NT2/D1 (cell line): ENCODE data around the gene CCDC63.
A peak's percentile ranks its signal among the peaks of the same experiment; 100 is the strongest.

Source experiments
- DNase-seq: peaks from one replicate; pipeline ENCODE4 v3.0.0-alpha.2; 2011; ENCODE audit warnings: low read depth, low spot score
- H3K27me3 ChIP-seq: 2 replicates; pipeline ENCODE4 v1.6.0; 2011; ENCODE audit warnings: mild to moderate bottlenecking; ENCODE audit not compliant: insufficient read length, insufficient read depth
- H3K36me3 ChIP-seq: 2 replicates; pipeline ENCODE4 v1.6.1; 2011; ENCODE audit warnings: mild to moderate bottlenecking, low read length, mixed read lengths; ENCODE audit not compliant: insufficient read depth, insufficient read length
- H3K4me1 ChIP-seq: 2 replicates; pipeline ENCODE4 v1.5.1; 2011; ENCODE audit not compliant: insufficient read depth, insufficient read length
- H3K4me3 ChIP-seq: 2 replicates; pipeline ENCODE4 v1.5.1; 2011; ENCODE audit warnings: low read depth; ENCODE audit not compliant: insufficient read length
- H3K9ac ChIP-seq: 2 replicates; pipeline ENCODE4 v1.6.0; 2011; ENCODE audit warnings: low read depth; ENCODE audit not compliant: insufficient read length
- H3K9me3 ChIP-seq: 2 replicates; pipeline ENCODE4 v1.5.1; 2011; ENCODE audit warnings: mild to moderate bottlenecking, low read length; ENCODE audit not compliant: insufficient read depth
- SUZ12 ChIP-seq: IDR thresholded peaks from 2 replicates; pipeline ENCODE4 v1.6.1; 2011; ENCODE audit not compliant: insufficient read length, insufficient read depth; ENCODE audit errors: extremely low read depth
- YY1 ChIP-seq: IDR thresholded peaks from 2 replicates; pipeline ENCODE4 v1.6.1; 2011; ENCODE audit not compliant: insufficient read length, insufficient read depth
- ZNF274 ChIP-seq: IDR thresholded peaks from 2 replicates; pipeline ENCODE4 v1.6.1; 2011; ENCODE audit warnings: mild to moderate bottlenecking, low read depth, low read length

The CCDC63 gene

GRCh38 chr12:110906083-110906482 is 59.3 kb downstream of the CCDC63 start:
- no peaks in the 10 kb centered on the region for H3K36me3 ChIP-seq
- H3K9ac ChIP-seq, result no peak overlapping the region
- TF ChIP-seq SUZ12, result no peak
- TF ChIP-seq ZNF274, result no peak
- TF ChIP-seq YY1, result no peak
- no peak for DNase-seq
- H3K4me1 ChIP-seq, result peaks cover 3% of the 10 kb centered on the region
- no peaks in the 10 kb centered on the region for H3K9me3 ChIP-seq
- no peaks in the 10 kb centered on the region for H3K27me3 ChIP-seq
- H3K4me3 ChIP-seq, result no peak overlapping the region

GRCh38 chr12:110906516-110906915 is 59.7 kb downstream of the CCDC63 start:
- Histone ChIP-seq H3K4me3 (no peak overlapping the region), H3K4me1 (peaks cover 3% of the 10 kb centered on the region), H3K9ac (no peak overlapping the region), H3K27me3 (no peaks in the 10 kb centered on the region), H3K36me3 (no peaks in the 10 kb centered on the region), H3K9me3 (no peaks in the 10 kb centered on the region)
- DNase-seq, result no peak
- TF ChIP-seq SUZ12 (no peak), ZNF274 (no peak)

GRCh38 chr12:110906985-110907384 is 60.2 kb downstream of the CCDC63 start:
- Histone ChIP-seq H3K4me3 (no peak overlapping the region), H3K36me3 (no peaks in the 10 kb centered on the region), H3K9ac (no peak overlapping the region), H3K27me3 (no peaks in the 10 kb centered on the region), H3K9me3 (no peaks in the 10 kb centered on the region), H3K4me1 (peaks cover 3% of the 10 kb centered on the region)
- no peak for DNase-seq
- TF ChIP-seq ZNF274 (no peak), SUZ12 (no peak), YY1 (no peak)

DNA sequence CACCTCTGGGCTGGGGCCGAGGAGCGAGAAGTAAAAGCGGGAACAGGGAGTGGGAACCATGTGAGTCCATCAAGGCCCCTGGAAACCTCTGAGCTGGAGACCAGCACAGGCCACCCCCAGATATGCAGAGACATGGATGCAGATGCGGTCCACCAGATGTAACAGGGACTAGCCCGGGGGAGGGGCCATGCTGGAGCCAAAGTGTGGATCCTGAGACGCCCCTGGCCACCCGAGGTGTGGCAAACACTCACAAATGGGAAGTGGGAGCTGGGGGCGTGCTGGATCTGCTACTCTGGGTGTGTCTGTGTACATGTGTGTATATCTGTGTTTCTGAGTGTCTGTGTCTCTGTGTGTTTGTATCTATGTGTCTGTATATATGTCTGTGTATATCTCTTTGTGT is 60.8 kb downstream of the CCDC63 start:
- no peaks in the 10 kb centered on the region for H3K27me3 ChIP-seq
- H3K9me3 ChIP-seq, result no peaks in the 10 kb centered on the region
- no peaks in the 10 kb centered on the region for H3K36me3 ChIP-seq
- DNase-seq, result no peak
- no peak overlapping the region for H3K9ac ChIP-seq
- no peak overlapping the region for H3K4me3 ChIP-seq
- peaks cover 3% of the 10 kb centered on the region for H3K4me1 ChIP-seq
- TF ChIP-seq SUZ12, result no peak
- TF ChIP-seq ZNF274, result no peak
- no peak for TF ChIP-seq YY1

DNA sequence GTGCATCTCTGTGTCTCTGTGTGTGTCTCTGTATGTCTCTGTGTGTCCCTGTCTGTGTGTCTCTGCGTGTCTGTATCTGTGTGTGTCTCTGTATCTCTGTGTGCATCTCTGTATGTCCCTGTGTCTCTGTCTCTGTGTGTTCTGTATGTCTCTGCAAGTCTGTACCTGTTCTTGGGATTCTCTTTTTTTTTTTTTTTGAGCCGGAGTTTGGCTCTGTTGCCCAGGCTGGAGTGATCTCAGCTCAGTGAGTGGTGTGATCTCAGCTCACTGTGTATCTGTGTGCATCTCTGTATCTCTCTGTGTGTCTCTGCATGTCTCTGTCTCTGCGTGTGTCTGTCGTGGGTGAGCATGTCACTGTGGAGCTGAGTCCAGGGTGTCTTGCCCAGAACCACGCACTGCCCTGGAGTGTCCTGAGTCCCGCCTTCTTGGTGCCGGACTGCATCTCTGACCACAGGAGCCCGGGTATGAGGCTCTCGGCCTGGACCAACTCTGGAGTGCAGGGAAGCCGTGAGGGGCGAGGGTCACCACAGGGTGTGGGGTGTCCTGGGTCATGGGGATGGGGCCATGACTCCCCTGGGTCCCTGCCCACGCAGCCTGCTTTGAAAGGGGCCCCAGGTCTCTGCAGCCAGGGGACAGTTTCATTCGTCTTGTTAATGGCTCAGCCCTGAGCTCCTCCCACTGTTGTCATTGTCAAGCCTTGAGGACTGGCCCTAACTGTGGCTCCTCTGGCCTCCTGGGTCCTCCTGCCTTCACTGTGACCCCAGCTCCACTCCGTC is 61.8 kb downstream of the CCDC63 start:
- DNase-seq, result no peak
- H3K4me3 ChIP-seq, result no peak overlapping the region
- no peaks in the 10 kb centered on the region for H3K36me3 ChIP-seq
- peak overlapping the region; percentile 11 for H3K9ac ChIP-seq
- no peaks in the 10 kb centered on the region for H3K27me3 ChIP-seq
- no peaks in the 10 kb centered on the region for H3K9me3 ChIP-seq
- no peak for TF ChIP-seq SUZ12
- TF ChIP-seq ZNF274, result no peak
- no peak for TF ChIP-seq YY1
- peaks cover 3% of the 10 kb centered on the region for H3K4me1 ChIP-seq

GRCh38 chr12:110912263-110912662 is 65.5 kb downstream of the CCDC63 start:
- Histone ChIP-seq H3K4me3 (no peak overlapping the region), H3K27me3 (no peaks in the 10 kb centered on the region), H3K9me3 (no peaks in the 10 kb centered on the region), H3K9ac (no peak overlapping the region), H3K4me1 (peaks cover 3% of the 10 kb centered on the region), H3K36me3 (no peaks in the 10 kb centered on the region)
- TF ChIP-seq YY1 (no peak), ZNF274 (no peak), SUZ12 (no peak)
- no peak for DNase-seq

- H3K9ac ChIP-seq, result no peak overlapping the region
- TF ChIP-seq YY1 (no peak), ZNF274 (no peak), SUZ12 (no peak)
- H3K4me1 ChIP-seq, result peaks cover 3% of the 10 kb centered on the region
These were observed 66.6 kb downstream of the CCDC63 start for GRCh38 chr12:110913119-110914056.

More at GRCh38 chr12:110913119-110914056, 66.6 kb downstream of the CCDC63 start:
- DNase-seq, result no peak
- Histone ChIP-seq H3K9me3 (no peaks in the 10 kb centered on the region), H3K27me3 (no peaks in the 10 kb centered on the region), H3K36me3 (no peaks in the 10 kb centered on the region), H3K4me3 (no peak overlapping the region)
